Muscle of arm (tissue), 12 donors: Measurements from ENCODE around the gene DDX51. TPM values are rescaled to one million over a fixed set of nuclear protein-coding genes. Genes with fewer than 3 reads are reported as not detected.
"Not testable (repeated sequence)": the region's sequence is repeated elsewhere in the genome, so short reads cannot be mapped to it uniquely, and the experiment has no call there.

ENCODE experiments used
- DNase-seq: peaks from one replicate; pipeline ENCODE4 v3.0.0-alpha.2; 2013
- polyA plus RNA-seq, 12 donors: library from polyadenylated mRNA; unstranded; fragments of 120-200 nt; gene quantifications; one replicate each; pipeline ENCODE4 v1.2.1, GENCODE V29; 2013; ENCODE audit not compliant: insufficient read length in 12 of 12

Gene DDX51
- polyA plus RNA-seq, 12 donors, result 9.0 to 15.6 (median 12.5) TPM; not detected in 1

GRCh38 chr12:132143336-132144071 is 615 bp downstream of the DDX51 start:
- no peak for DNase-seq

- no peak for DNase-seq
Observed at GRCh38 chr12:132142679-132143335, 1.3 kb downstream of the DDX51 start.

GRCh38 chr12:132141976-132142678 is 2.0 kb downstream of the DDX51 start:
- no peak for DNase-seq

DNA sequence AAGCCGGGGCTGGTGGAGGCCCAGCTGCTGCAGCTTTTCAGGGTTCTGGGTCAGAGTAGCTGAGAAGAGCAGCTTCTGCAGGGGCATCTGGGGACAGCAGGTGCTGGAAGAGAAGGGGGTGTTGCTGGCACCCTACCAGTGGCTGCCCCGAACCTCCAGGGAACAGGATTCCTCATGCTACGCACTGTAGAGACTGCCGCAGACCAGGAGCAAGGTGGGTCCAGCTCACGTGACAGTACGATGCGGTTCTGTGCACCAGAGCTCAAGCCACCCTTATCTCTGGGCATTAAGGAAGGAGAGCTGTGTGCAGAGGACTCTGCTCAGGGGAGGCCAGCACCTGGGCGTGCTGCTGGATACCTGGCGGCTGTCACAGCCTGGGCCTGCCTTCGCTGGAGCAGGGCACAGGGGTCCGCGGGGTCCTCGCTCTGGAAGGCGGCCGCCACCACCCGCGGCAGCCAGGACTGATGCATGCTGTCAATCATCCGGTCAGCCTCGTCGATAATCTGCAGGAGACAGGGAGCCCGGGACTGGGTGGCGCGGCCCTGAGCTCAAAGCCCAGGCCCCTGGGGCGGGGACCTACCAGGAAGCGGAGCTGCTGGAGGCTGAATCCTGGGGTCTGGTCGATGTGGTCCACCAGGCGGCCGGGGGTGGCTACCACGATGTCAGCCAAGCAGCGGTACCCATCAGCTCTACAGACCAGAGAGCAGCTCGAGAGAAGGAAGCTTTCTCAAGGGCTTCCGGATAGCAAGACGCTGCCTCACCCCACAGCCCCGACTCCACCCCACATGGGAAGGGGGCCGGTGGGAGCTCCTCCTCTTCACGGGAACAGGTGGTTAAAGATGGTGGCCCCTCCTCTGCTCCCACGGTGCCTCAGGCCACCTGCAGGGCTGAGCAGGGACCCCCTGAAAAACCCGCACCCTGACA is 2.9 kb downstream of the DDX51 start:
- DNase-seq, result no peak

GRCh38 chr12:132140501-132140900 is 3.6 kb downstream of the DDX51 start:
- no peak for DNase-seq

DNA sequence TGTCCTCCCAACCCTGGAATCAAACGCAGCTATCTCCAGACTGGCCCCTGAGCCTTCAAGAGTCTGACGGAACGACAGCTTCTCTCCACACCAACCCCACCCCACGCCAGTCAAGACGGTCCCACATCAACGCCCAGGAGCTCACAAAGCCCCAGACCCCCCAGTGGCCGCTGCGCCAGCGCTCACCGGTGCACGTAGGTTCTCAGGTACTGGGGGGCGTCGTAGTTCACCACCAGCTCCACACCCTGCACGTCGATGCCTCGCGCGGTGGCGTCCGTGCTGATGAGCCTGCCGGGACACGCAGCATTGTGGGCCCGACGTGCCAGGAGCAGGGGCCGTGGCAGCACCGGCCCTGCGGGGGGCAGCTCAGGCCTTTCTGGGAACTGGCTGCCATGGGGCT is 4.2 kb downstream of the DDX51 start:
- DNase-seq, result no peak

DNA sequence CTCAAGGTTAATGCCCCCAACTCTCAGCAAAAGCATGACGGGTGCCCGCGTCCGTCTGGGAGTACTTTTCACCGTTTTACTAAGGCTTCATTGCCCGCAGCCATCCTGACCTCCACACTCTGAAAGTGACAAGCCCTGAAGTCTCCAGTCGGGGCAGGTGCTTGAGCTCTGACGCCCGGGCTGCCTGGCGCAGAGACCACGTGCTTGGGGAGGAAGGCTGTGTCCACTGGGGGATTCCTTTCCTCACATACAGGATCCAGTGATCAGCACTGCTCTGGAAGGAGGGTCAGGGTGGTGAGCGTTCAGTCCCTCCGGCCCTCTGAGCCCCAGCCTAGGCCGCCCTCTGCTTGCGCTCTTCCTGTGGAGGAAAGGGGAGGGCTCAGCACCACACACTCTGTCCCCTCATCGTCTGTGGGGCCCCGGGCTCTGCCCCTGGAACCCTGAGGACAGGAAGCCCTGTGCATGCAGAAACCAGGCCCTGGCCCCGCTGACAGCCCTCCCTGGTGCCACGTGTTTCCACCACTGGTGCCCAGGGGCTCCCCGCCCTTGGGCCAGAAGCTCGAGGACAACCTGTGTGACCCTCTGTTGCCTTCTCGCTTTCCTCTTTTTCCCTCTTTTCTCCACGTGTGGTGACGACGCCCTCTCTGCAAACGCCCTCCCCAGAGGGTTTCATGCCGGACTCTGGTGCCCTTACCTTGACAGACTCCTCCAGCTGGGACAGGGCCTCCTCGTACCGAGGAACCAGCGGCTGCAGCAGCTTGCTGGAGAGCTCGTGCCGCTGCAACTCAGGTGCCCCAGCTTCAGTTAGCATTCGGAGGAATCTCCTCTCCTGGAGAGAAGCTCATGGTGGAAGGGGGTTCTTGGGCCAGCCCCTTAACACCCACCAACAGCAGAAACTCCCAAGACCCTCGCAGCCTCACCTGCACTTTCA is 4.9 kb downstream of the DDX51 start:
- no peak for DNase-seq

DNA sequence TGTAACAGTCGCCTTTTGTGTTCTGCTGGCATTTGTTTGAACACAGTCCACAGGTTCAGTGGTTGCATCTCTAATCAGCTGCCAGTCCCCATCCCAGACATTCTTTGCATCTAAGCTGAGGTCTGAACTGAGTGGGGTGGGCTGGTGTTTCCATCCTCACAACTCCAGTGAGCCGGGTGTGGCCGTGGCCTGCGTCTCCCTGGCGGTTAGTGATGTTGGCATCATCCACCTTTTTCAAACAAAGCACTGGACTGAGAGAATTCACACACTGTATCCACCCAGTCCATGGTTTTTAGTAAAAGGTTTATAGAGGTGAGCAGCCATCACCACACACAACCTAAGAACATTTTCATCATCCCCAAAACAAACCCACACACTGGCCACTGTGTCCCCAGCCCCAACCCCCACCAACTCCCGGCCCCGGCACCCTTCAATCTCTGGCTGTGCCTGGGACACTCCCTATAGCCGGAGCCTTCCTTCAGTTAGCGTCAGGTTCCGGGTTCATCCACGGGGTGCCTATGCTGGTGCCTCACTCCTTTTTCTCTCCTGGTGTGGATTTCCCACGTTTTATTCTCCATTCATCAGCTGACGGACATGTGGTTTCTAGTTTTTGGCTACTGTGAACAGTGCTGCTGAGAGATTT is 6.5 kb downstream of the DDX51 start:
- no peak for DNase-seq

DNA sequence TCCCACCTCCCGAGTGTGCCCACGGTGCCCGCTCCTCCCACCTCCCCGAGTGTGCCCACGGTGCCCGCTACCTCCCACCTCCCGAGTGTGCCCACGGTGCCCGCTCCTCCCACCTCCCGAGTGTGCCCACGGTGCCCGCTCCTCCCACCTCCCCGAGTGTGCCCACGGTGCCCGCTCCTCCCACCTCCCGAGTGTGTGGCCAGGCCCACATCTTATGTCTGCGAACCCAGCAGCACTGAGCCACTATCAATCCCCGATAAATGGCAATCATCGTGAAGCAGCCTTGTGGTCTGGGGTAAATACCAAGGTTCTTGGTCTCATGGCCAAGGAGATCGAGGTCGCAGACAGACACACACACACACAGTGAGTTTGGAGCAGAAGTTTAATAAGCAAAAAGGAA is 7.9 kb downstream of the DDX51 start:
- not testable (repeated sequence) for DNase-seq

DNA sequence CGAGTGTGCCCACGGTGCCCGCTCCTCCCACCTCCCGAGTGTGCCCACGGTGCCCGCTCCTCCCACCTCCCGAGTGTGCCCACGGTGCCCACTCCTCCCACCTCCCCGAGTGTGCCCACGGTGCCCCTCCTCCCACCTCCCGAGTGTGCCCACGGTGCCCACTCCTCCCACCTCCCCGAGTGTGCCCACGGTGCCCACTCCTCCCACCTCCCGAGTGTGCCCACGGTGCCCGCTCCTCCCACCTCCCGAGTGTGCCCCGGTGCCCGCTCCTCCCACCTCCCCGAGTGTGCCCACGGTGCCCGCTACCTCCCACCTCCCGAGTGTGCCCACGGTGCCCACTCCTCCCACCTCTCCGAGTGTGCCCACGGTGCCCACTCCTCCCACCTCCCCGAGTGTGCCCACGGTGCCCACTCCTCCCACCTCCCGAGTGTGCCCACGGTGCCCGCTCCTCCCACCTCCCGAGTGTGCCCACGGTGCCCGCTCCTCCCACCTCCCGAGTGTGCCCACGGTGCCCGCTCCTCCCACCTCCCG is 9.4 kb downstream of the DDX51 start:
- DNase-seq, result not testable (repeated sequence)

- no peak for DNase-seq
Observed at GRCh38 chr12:132133952-132134652, 10.0 kb downstream of the DDX51 start.

- no peak for DNase-seq
Observed at GRCh38 chr12:132132609-132133430, 11.3 kb downstream of the DDX51 start.

GRCh38 chr12:132131952-132132351 is 12.2 kb downstream of the DDX51 start:
- DNase-seq, result no peak

- no peak for DNase-seq
Observed at GRCh38 chr12:132131229-132131628, 12.9 kb downstream of the DDX51 start.

DNA sequence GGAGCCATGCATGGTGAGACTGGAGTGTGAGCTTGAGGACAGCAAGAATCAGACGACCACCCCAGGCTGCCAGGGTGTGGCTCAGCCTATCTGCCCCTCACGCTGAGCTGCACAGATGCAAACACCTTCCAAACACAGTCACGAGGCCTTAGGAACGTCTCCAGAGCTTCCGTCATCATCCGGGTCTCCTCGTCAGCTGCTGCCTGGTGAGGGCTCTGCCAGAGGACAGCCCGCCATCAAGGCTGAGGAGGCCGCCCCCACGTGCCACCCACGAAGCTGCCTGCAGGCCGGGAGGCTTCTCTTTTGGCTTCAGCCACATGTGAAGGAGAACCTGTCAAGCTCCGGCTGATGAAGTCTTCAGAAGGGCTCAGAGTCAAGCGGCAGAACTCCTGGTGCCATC is 13.4 kb downstream of the DDX51 start:
- DNase-seq, result no peak

DNA sequence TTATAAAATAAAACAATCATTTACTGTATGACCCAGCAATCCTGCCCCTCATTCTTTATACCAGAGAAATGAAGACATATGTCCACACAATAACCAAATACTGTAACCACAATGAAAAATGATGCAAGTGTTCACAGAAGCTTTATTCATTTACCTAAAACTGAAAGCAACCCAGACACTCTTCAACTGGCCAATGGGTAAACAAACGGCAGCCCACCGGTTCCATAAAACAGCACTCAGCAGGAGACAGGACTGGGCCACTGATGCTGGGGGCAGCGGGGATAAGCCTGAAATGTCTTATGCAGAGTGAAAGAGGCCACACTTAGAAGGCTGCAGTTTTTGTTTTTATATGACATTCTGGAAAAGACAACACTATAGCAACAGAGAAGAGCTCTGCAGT is 15.1 kb downstream of the DDX51 start:
- DNase-seq, result no peak

DNA sequence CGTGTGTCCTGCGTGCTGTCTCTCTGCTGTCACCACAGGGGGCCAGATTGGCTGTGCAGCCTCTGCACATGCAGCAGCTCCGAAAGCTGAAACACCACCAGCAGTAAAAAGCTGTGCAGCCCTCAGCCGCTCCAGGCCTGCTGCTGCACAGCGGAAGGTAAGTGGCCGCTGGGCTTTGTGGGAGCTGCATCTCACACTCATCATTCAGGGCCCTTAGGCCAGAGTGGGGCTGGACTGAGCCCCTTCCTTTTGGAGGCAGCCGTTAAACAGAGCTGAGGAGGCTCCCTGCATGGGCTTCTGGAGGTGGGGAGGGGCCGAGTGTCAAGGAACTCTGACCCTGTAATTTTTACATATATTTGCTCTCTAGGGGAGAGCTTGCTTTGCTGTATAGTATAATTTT is 17.1 kb downstream of the DDX51 start:
- no peak for DNase-seq

DNA sequence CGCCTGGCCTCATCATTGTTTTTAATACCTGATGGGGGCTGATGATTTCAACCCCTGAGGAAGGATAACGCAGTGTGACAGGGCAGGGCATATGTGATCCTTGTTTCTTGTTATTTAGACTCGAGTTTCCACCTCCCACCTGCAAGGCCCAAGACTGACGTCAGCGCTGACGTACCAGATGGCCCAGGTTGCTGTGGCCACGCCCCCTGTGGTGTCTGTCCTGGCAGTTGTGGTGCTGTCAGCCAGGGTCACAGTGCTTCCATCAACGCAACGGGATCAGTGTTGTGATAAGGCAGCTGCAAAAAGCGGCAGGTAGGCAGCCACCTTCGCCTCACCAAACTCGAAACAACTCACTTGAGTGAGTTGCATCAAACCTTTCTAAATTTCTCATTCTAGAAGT is 18.4 kb downstream of the DDX51 start:
- no peak for DNase-seq
